Ishikawa (cell line): ENCODE results near the gene ATG9A.

Experiments used
- CEBPB ChIP-seq: IDR thresholded peaks from 2 replicates; pipeline ENCODE4 v1.6.1; 2012
- CREB1 ChIP-seq: IDR thresholded peaks from 2 replicates; pipeline ENCODE4 v1.6.1; 2012; ENCODE audit warnings: low read depth
- EGR1 ChIP-seq: IDR thresholded peaks from 2 replicates; pipeline ENCODE4 v1.6.1; 2012
- EP300 ChIP-seq: IDR thresholded peaks from 2 replicates; pipeline ENCODE4 v1.6.1; 2012; ENCODE audit warnings: borderline replicate concordance
- FOXM1 ChIP-seq: IDR thresholded peaks from 2 replicates; pipeline ENCODE4 v1.6.1; 2012; ENCODE audit warnings: low read depth, borderline replicate concordance
- MAX ChIP-seq: IDR thresholded peaks from 2 replicates; pipeline ENCODE4 v1.6.1; 2012
- NFIC ChIP-seq: IDR thresholded peaks from 2 replicates; pipeline ENCODE4 v1.6.1; 2012
- RAD21 ChIP-seq: IDR thresholded peaks from 2 replicates; pipeline ENCODE4 v1.6.1; 2012; ENCODE audit warnings: low read depth
- REST ChIP-seq: IDR thresholded peaks from 2 replicates; pipeline ENCODE4 v1.6.1; 2012; ENCODE audit warnings: low read depth, mild to moderate bottlenecking
- TAF1 ChIP-seq: IDR thresholded peaks from 2 replicates; pipeline ENCODE4 v1.6.1; 2012; ENCODE audit warnings: low read depth, mild to moderate bottlenecking
- TCF12 ChIP-seq: IDR thresholded peaks from 2 replicates; pipeline ENCODE4 v1.6.1; 2012; ENCODE audit warnings: low read depth
- TEAD4 ChIP-seq: IDR thresholded peaks from 2 replicates; pipeline ENCODE4 v1.6.1; 2012
- USF1 ChIP-seq: IDR thresholded peaks from 2 replicates; pipeline ENCODE4 v1.6.1; 2012
- YY1 ChIP-seq: IDR thresholded peaks from 2 replicates; pipeline ENCODE4 v1.6.1; 2012; ENCODE audit warnings: low read depth
- ZBTB7A ChIP-seq: IDR thresholded peaks from 2 replicates; pipeline ENCODE4 v1.6.1; 2012; ENCODE audit warnings: low read depth

Gene ATG9A

GRCh38 chr2:219219784-219220532 is 9.5 kb downstream of the ATG9A start:
- TF ChIP-seq USF1 = no peak
- TF ChIP-seq TCF12 = no peak
- no peak for TF ChIP-seq NFIC
- no peak for TF ChIP-seq CEBPB
- TF ChIP-seq YY1 = no peak
- TF ChIP-seq FOXM1 = no peak
- TF ChIP-seq CREB1 = no peak
- no peak for TF ChIP-seq TEAD4
- no peak for TF ChIP-seq EP300
- no peak for TF ChIP-seq TAF1
- TF ChIP-seq RAD21 = no peak
- no peak for TF ChIP-seq ZBTB7A
- TF ChIP-seq REST = no peak
- TF ChIP-seq EGR1 = no peak
- no peak for TF ChIP-seq MAX

GRCh38 chr2:219218732-219219701 is 10.4 kb downstream of the ATG9A start, which contains the start of gene ABCB6:
ABCB6 (minus strand) TSS chr2:219218958; CDS start chr2:219218673, 285 bp downstream.
- TF ChIP-seq YY1 (no peak), EGR1 (no peak; the same call in 1 of the 2 replicates), MAX (peak; percentile 99), REST (no peak), CEBPB (no peak), USF1 (peak; percentile 99), ZBTB7A (peak; percentile 87), TCF12 (peak; percentile 37; the same call in 1 of the 2 replicates), FOXM1 (0 out of 2 replicates have a peak, but pooled peaks have one; percentile 22), RAD21 (no peak), TAF1 (peak; percentile 84)

GRCh38 chr2:219218217-219218731 is 11.2 kb downstream of the ATG9A start:
- TF ChIP-seq REST = peak; percentile 85
- no peak for TF ChIP-seq TEAD4

- TF ChIP-seq TAF1 = no peak
- TF ChIP-seq CEBPB = no peak
- TF ChIP-seq NFIC = no peak
- TF ChIP-seq TEAD4 = no peak
Measured at GRCh38 chr2:219216535-219216915, 12.9 kb downstream of the ATG9A start.
